ENCODE results near the gene ADH4.

DNA sequence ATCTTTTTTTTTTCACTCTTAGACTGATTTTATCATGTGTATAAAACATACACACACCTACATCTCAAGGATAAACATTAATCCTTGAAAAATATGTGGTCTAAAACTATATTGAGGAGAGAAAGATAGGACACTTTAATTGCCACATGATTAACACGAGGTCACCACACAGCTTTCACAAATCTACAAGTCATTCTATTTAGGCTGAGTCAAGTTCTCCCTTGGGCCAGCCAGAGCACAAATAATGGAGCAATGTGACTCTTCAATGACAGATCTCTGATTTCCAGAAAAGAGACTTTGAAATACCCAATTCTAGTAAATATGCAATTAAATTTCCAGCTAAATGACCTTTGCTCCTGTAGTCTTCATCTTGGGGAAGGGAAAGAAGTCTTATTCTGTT is 12.9 kb upstream of the ADH4 start:
- TF ChIP-seq, protein P1, sequence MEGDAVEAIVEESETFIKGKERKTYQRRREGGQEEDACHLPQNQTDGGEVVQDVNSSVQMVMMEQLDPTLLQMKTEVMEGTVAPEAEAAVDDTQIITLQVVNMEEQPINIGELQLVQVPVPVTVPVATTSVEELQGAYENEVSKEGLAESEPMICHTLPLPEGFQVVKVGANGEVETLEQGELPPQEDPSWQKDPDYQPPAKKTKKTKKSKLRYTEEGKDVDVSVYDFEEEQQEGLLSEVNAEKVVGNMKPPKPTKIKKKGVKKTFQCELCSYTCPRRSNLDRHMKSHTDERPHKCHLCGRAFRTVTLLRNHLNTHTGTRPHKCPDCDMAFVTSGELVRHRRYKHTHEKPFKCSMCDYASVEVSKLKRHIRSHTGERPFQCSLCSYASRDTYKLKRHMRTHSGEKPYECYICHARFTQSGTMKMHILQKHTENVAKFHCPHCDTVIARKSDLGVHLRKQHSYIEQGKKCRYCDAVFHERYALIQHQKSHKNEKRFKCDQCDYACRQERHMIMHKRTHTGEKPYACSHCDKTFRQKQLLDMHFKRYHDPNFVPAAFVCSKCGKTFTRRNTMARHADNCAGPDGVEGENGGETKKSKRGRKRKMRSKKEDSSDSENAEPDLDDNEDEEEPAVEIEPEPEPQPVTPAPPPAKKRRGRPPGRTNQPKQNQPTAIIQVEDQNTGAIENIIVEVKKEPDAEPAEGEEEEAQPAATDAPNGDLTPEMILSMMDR (conservative IDR thresholded peaks at IDR 0.05 in 1 of 2, IDR thresholded peaks at IDR 0.05 in 1 of 2; ENCODE audit: extremely low read depth in 1 of 2, insufficient read depth in 1 of 2, low read depth in 1 of 2, low read length in 2 of 2): no peak
- no peak for TF ChIP-seq EZH2 (IDR thresholded peaks at IDR 0.05; ENCODE audit: borderline replicate concordance, low read length)

Data from mammary epithelial cell (primary cell).